Stomach smooth muscle (tissue), 2 donors: ENCODE results near the gene IRF2BP2.

Experiments used
- H3K27ac ChIP-seq: one replicate; pipeline ENCODE4 v1.7.0; 2013; ENCODE audit warnings: mild to moderate bottlenecking, low read length, inconsistent platforms
- H3K27me3 ChIP-seq, 2 donors: one replicate each; pipeline ENCODE4 v1.7.0; 2013; ENCODE audit warnings: low read length in 2 of 2; ENCODE audit not compliant: insufficient read depth in 2 of 2, control insufficient read depth in 1 of 2
- H3K36me3 ChIP-seq, 2 donors: one replicate each; pipeline ENCODE4 v1.7.0; 2013; ENCODE audit warnings: low read length in 2 of 2; ENCODE audit not compliant: control insufficient read depth in 2 of 2, insufficient read depth in 2 of 2
- H3K4me1 ChIP-seq: one replicate; pipeline ENCODE4 v1.7.0; 2013; ENCODE audit warnings: low read length; ENCODE audit not compliant: control insufficient read depth, insufficient read depth
- H3K4me3 ChIP-seq, 2 donors: one replicate each; pipeline ENCODE4 v1.7.0; 2013; ENCODE audit warnings: low read length in 2 of 2
- H3K9ac ChIP-seq, 2 donors: one replicate each; pipeline ENCODE4 v1.7.0; 2013; ENCODE audit warnings: low read length in 2 of 2, mild to moderate bottlenecking in 1 of 2
- H3K9me3 ChIP-seq, 2 donors: one replicate each; pipeline ENCODE4 v1.7.0; 2013; ENCODE audit warnings: low read length in 2 of 2; ENCODE audit not compliant: control insufficient read depth in 2 of 2
- donor health status: healthy.
- donor health status: Pancreatic carcinoma.

The IRF2BP2 gene

GRCh38 chr1:234588386-234588785, 21.6 kb downstream of the IRF2BP2 start:
- Histone ChIP-seq H3K9me3 (no peaks in the 10 kb centered on the region), H3K4me1 (peaks cover 52% of the 10 kb centered on the region), H3K36me3 (no peaks in the 10 kb centered on the region), H3K4me3 (no peak overlapping the region), H3K27me3 (no peaks in the 10 kb centered on the region), H3K9ac (no peak overlapping the region), H3K27ac (no peak overlapping the region)

- H3K9ac ChIP-seq: no peak overlapping the region
- H3K9me3 ChIP-seq: no peaks in the 10 kb centered on the region
- no peaks in the 10 kb centered on the region for H3K27me3 ChIP-seq
- H3K4me1 ChIP-seq: peaks cover 66% of the 10 kb centered on the region
- peak overlapping the region; percentile 95 for H3K27ac ChIP-seq
- H3K4me3 ChIP-seq: no peak overlapping the region
- no peaks in the 10 kb centered on the region for H3K36me3 ChIP-seq
Measured at GRCh38 chr1:234586892-234587485, 23.0 kb downstream of the IRF2BP2 start.

GRCh38 chr1:234586304-234586703, 23.7 kb downstream of the IRF2BP2 start:
- Histone ChIP-seq H3K9me3 (no peaks in the 10 kb centered on the region), H3K9ac (no peak overlapping the region), H3K27ac (peak overlapping the region; percentile 95), H3K4me3 (peak overlapping the region in 1 of 2 donors; percentile 55), H3K27me3 (no peaks in the 10 kb centered on the region), H3K36me3 (no peaks in the 10 kb centered on the region), H3K4me1 (peaks cover 71% of the 10 kb centered on the region)

- no peaks in the 10 kb centered on the region for H3K27me3 ChIP-seq
- no peaks in the 10 kb centered on the region for H3K9me3 ChIP-seq
- H3K9ac ChIP-seq: peak overlapping the region; percentile 41 to 62
- H3K4me3 ChIP-seq: peak overlapping the region in 1 of 2 donors; percentile 55
- H3K36me3 ChIP-seq: no peaks in the 10 kb centered on the region
- peak overlapping the region; percentile 95 for H3K27ac ChIP-seq
- H3K4me1 ChIP-seq: peaks cover 65% of the 10 kb centered on the region
Measured at GRCh38 chr1:234585330-234586055, 24.5 kb downstream of the IRF2BP2 start.

GRCh38 chr1:234584926-234585325, 25.1 kb downstream of the IRF2BP2 start:
- no peaks in the 10 kb centered on the region for H3K36me3 ChIP-seq
- H3K4me1 ChIP-seq: peaks cover 60% of the 10 kb centered on the region
- H3K9me3 ChIP-seq: no peaks in the 10 kb centered on the region
- peak overlapping the region; percentile 95 for H3K27ac ChIP-seq
- peak overlapping the region in 1 of 2 donors; percentile 24 for H3K4me3 ChIP-seq
- H3K27me3 ChIP-seq: no peaks in the 10 kb centered on the region
- peak overlapping the region; percentile 41 to 55 for H3K9ac ChIP-seq

- Histone ChIP-seq H3K9ac (peak overlapping the region in 1 of 2 donors; percentile 41), H3K27ac (peak overlapping the region; percentile 95), H3K4me3 (no peak overlapping the region), H3K9me3 (no peaks in the 10 kb centered on the region), H3K27me3 (no peaks in the 10 kb centered on the region), H3K4me1 (peaks cover 55% of the 10 kb centered on the region), H3K36me3 (no peaks in the 10 kb centered on the region)
Measured at GRCh38 chr1:234584420-234584805, 25.6 kb downstream of the IRF2BP2 start.

- Histone ChIP-seq H3K27ac (peak overlapping the region; percentile 95), H3K4me1 (peaks cover 53% of the 10 kb centered on the region), H3K4me3 (peak overlapping the region in 1 of 2 donors; percentile 10), H3K36me3 (no peaks in the 10 kb centered on the region), H3K9ac (peak overlapping the region; percentile 6 to 41), H3K27me3 (no peaks in the 10 kb centered on the region), H3K9me3 (no peaks in the 10 kb centered on the region)
Measured at GRCh38 chr1:234583755-234584419, 26.1 kb downstream of the IRF2BP2 start.

- H3K4me1 ChIP-seq: peaks cover 53% of the 10 kb centered on the region
- peak overlapping the region; percentile 18 to 36 for H3K9ac ChIP-seq
- H3K27me3 ChIP-seq: no peaks in the 10 kb centered on the region
- H3K4me3 ChIP-seq: no peak overlapping the region
- peak overlapping the region; percentile 95 for H3K27ac ChIP-seq
- H3K9me3 ChIP-seq: no peaks in the 10 kb centered on the region
- H3K36me3 ChIP-seq: no peaks in the 10 kb centered on the region
Measured at GRCh38 chr1:234582681-234583301, 27.2 kb downstream of the IRF2BP2 start.

- Histone ChIP-seq H3K9ac (peak overlapping the region in 1 of 2 donors; percentile 36), H3K4me1 (peaks cover 53% of the 10 kb centered on the region), H3K9me3 (no peaks in the 10 kb centered on the region), H3K27ac (peak overlapping the region; percentile 95), H3K36me3 (no peaks in the 10 kb centered on the region), H3K4me3 (no peak overlapping the region), H3K27me3 (no peaks in the 10 kb centered on the region)
Measured at GRCh38 chr1:234582186-234582585, 27.8 kb downstream of the IRF2BP2 start.

- H3K27me3 ChIP-seq: no peaks in the 10 kb centered on the region
- H3K4me3 ChIP-seq: no peak overlapping the region
- H3K4me1 ChIP-seq: peaks cover 49% of the 10 kb centered on the region
- H3K36me3 ChIP-seq: no peaks in the 10 kb centered on the region
- H3K9ac ChIP-seq: no peak overlapping the region
- no peaks in the 10 kb centered on the region for H3K9me3 ChIP-seq
- peak overlapping the region; percentile 95 for H3K27ac ChIP-seq
Measured at GRCh38 chr1:234581063-234581714, 28.8 kb downstream of the IRF2BP2 start.
